HCT116 (cell line): ENCODE measurements around the gene PEAK1.

Source experiments
- CEBPB ChIP-seq: IDR thresholded peaks from 2 replicates; pipeline ENCODE4 v1.6.1; 2012; ENCODE audit warnings: low read depth
- EGR1 ChIP-seq: IDR thresholded peaks from 2 replicates; pipeline ENCODE4 v1.6.1; 2012; ENCODE audit warnings: low read depth
- EZH2 ChIP-seq: fragments of 200-600 bp; sonication (generic); IDR thresholded peaks from 2 replicates; pipeline ENCODE4 v1.6.1; 2017; ENCODE audit warnings: antibody characterized with exemption, mixed run types
- EZH2phosphoT487 ChIP-seq: fragments of 200-600 bp; IDR thresholded peaks from 2 replicates; pipeline ENCODE4 v1.6.1; 2018; ENCODE audit warnings: antibody characterized with exemption, borderline replicate concordance
- POLR2A ChIP-seq: IDR thresholded peaks from 2 replicates; pipeline ENCODE4 v1.7.0; 2011; ENCODE audit warnings: borderline replicate concordance; ENCODE audit not compliant: insufficient read depth, insufficient read length; ENCODE audit errors: extremely low read depth
- POLR2AphosphoS5 ChIP-seq: IDR thresholded peaks from 2 replicates; pipeline ENCODE4 v1.6.1; 2011; ENCODE audit warnings: mild to moderate bottlenecking, low read depth, low read length, moderate library complexity
- RAD21 ChIP-seq: IDR thresholded peaks from 2 replicates; pipeline ENCODE4 v1.6.1; 2012; ENCODE audit warnings: low read depth, mild to moderate bottlenecking
- SP1 ChIP-seq: IDR thresholded peaks from 2 replicates; pipeline ENCODE4 v1.6.1; 2012; ENCODE audit warnings: low read depth
- TCF7L2 ChIP-seq: IDR thresholded peaks from 2 replicates; pipeline ENCODE4 v1.7.0; 2011; ENCODE audit warnings: borderline replicate concordance, inconsistent platforms; ENCODE audit not compliant: insufficient read depth, insufficient read length; ENCODE audit errors: extremely low read depth
- ZFX ChIP-seq: fragments of 450-650 bp; IDR thresholded peaks from 2 replicates; pipeline ENCODE4 v1.6.1; 2017
- TF ChIP-seq, protein P1 (sequence below): IDR thresholded peaks from 2 replicates; pipeline ENCODE4 v1.6.1; 2012; ENCODE audit warnings: low read depth
- TF ChIP-seq, protein P2 (sequence below), 3 experiments: fragments of 200-600 bp in 1 of 3; sonication (generic) in 1 of 3; IDR thresholded peaks in 2 of 3; conservative IDR thresholded peaks in 1 of 3; 2 replicates each; pipeline ENCODE4 v1.5.1; 2012 to 2017; ENCODE audit warnings: low read depth in 2 of 3, low read length in 2 of 3, antibody characterized with exemption in 1 of 3, borderline replicate concordance in 1 of 3, control low read depth in 1 of 3, mild to moderate bottlenecking in 1 of 3, mixed read lengths in 1 of 3, mixed run types in 1 of 3, moderate library complexity in 1 of 3; ENCODE audit not compliant: insufficient read depth in 1 of 3
- TF ChIP-seq, protein P3 (sequence below): IDR thresholded peaks from 2 replicates; pipeline ENCODE4 v1.6.1; 2012
- TF ChIP-seq, protein P4 (sequence below): IDR thresholded peaks from 2 replicates; pipeline ENCODE4 v1.6.1; 2012

DNA sequence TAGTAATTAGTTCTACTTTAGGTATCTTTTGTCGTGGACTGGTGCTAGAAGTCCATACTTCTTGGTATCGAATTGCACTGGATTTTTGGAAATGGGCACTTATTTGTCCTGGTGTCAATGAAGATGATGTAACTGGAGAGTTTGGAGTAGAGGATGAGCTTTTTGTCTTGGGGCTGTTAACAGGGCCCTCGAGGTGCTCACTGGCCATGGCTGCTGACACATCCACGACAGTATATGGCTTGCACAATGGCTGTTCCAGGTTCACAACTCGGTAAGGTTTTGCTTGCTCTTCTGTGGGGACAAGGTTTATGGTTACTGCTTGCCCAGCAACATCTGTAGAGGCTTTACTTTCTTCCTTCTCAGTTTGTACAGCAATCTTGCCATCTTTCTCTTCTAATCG is 239.6 kb downstream of the PEAK1 start:
- no peak for TF ChIP-seq POLR2A
- no peak for TF ChIP-seq EZH2
- TF ChIP-seq POLR2AphosphoS5: no peak
- TF ChIP-seq, protein P1, sequence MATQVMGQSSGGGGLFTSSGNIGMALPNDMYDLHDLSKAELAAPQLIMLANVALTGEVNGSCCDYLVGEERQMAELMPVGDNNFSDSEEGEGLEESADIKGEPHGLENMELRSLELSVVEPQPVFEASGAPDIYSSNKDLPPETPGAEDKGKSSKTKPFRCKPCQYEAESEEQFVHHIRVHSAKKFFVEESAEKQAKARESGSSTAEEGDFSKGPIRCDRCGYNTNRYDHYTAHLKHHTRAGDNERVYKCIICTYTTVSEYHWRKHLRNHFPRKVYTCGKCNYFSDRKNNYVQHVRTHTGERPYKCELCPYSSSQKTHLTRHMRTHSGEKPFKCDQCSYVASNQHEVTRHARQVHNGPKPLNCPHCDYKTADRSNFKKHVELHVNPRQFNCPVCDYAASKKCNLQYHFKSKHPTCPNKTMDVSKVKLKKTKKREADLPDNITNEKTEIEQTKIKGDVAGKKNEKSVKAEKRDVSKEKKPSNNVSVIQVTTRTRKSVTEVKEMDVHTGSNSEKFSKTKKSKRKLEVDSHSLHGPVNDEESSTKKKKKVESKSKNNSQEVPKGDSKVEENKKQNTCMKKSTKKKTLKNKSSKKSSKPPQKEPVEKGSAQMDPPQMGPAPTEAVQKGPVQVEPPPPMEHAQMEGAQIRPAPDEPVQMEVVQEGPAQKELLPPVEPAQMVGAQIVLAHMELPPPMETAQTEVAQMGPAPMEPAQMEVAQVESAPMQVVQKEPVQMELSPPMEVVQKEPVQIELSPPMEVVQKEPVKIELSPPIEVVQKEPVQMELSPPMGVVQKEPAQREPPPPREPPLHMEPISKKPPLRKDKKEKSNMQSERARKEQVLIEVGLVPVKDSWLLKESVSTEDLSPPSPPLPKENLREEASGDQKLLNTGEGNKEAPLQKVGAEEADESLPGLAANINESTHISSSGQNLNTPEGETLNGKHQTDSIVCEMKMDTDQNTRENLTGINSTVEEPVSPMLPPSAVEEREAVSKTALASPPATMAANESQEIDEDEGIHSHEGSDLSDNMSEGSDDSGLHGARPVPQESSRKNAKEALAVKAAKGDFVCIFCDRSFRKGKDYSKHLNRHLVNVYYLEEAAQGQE: no peak
- no peak for TF ChIP-seq EZH2phosphoT487
- TF ChIP-seq, protein P2, sequence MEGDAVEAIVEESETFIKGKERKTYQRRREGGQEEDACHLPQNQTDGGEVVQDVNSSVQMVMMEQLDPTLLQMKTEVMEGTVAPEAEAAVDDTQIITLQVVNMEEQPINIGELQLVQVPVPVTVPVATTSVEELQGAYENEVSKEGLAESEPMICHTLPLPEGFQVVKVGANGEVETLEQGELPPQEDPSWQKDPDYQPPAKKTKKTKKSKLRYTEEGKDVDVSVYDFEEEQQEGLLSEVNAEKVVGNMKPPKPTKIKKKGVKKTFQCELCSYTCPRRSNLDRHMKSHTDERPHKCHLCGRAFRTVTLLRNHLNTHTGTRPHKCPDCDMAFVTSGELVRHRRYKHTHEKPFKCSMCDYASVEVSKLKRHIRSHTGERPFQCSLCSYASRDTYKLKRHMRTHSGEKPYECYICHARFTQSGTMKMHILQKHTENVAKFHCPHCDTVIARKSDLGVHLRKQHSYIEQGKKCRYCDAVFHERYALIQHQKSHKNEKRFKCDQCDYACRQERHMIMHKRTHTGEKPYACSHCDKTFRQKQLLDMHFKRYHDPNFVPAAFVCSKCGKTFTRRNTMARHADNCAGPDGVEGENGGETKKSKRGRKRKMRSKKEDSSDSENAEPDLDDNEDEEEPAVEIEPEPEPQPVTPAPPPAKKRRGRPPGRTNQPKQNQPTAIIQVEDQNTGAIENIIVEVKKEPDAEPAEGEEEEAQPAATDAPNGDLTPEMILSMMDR (IDR thresholded peaks at IDR 0.05 in 2 of 3, conservative IDR thresholded peaks at IDR 0.05 in 1 of 3; ENCODE audit: borderline replicate concordance in 1 of 3, insufficient read depth in 1 of 3, low read depth in 2 of 3, low read length in 2 of 3): no peak
- TF ChIP-seq SP1: no peak
- no peak for TF ChIP-seq TCF7L2
- TF ChIP-seq CEBPB: no peak
- TF ChIP-seq, protein P3, sequence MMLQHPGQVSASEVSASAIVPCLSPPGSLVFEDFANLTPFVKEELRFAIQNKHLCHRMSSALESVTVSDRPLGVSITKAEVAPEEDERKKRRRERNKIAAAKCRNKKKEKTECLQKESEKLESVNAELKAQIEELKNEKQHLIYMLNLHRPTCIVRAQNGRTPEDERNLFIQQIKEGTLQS: no peak
- TF ChIP-seq RAD21: no peak
- no peak for TF ChIP-seq ZFX
- TF ChIP-seq, protein P4, sequence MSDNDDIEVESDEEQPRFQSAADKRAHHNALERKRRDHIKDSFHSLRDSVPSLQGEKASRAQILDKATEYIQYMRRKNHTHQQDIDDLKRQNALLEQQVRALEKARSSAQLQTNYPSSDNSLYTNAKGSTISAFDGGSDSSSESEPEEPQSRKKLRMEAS: no peak
- no peak for TF ChIP-seq EGR1
